HL-60 (cell line): Measurements from ENCODE around the gene ADD2.

Source experiments
- DNase-seq, 2 experiments: peaks; one replicate each; pipeline ENCODE4 v3.0.0-alpha.2; 2010 to 2020; ENCODE audit warnings: low read depth in 1 of 2, low spot score in 1 of 2
- H3K27ac ChIP-seq: fragments of 250-450 bp; sonication (Bioruptor Pico); replicated peaks from 2 replicates; pipeline ENCODE4 v1.5.1; 2020; ENCODE audit warnings: mild to moderate bottlenecking, moderate library complexity
- H3K27me3 ChIP-seq: fragments of 250-450 bp; sonication (Bioruptor Pico); 2 replicates; pipeline ENCODE4 v1.5.1; 2021; ENCODE audit warnings: mild to moderate bottlenecking, moderate library complexity; ENCODE audit not compliant: insufficient read depth, poor library complexity, severe bottlenecking
- H3K4me3 ChIP-seq: replicated peaks from 2 replicates; pipeline ENCODE4 v1.5.1; 2011; ENCODE audit warnings: mild to moderate bottlenecking, control low read depth, low read length; ENCODE audit not compliant: insufficient read depth
- CTCF ChIP-seq: IDR thresholded peaks from one replicate; pipeline ENCODE4 v1.5.1; 2011; ENCODE audit warnings: low read length, control low read depth, inconsistent platforms; ENCODE audit not compliant: insufficient read depth
- GABPA ChIP-seq: IDR thresholded peaks from 2 replicates; pipeline ENCODE4 v1.6.1; 2012; ENCODE audit warnings: low read depth
- POLR2AphosphoS5 ChIP-seq: IDR thresholded peaks from 2 replicates; pipeline ENCODE4 v1.6.1; 2012; ENCODE audit warnings: low read depth
- REST ChIP-seq: IDR thresholded peaks from 2 replicates; pipeline ENCODE4 v1.6.1; 2012; ENCODE audit warnings: low read depth; ENCODE audit not compliant: insufficient replicate concordance
- SPI1 ChIP-seq: IDR thresholded peaks from 2 replicates; pipeline ENCODE4 v1.6.1; 2012; ENCODE audit warnings: low read depth, mild to moderate bottlenecking, borderline replicate concordance

Gene ADD2

GRCh38 chr2:70808983-70809958 is 41.3 kb upstream of the ADD2 start:
- DNase-seq, result no peak
- Histone ChIP-seq H3K27ac (no peak overlapping the region), H3K27me3 (no peaks in the 10 kb centered on the region), H3K4me3 (no peak overlapping the region)
- TF ChIP-seq GABPA, result no peak
- no peak for TF ChIP-seq REST

- TF ChIP-seq GABPA (no peak), CTCF (no peak), SPI1 (no peak), POLR2AphosphoS5 (no peak), REST (no peak)
- Histone ChIP-seq H3K4me3 (no peak overlapping the region), H3K27me3 (no peaks in the 10 kb centered on the region), H3K27ac (no peak overlapping the region)
- no peak for DNase-seq
Measured at GRCh38 chr2:70807828-70808118, 39.8 kb upstream of the ADD2 start.

- Histone ChIP-seq H3K27ac (no peak overlapping the region), H3K4me3 (no peak overlapping the region), H3K27me3 (no peaks in the 10 kb centered on the region)
- TF ChIP-seq POLR2AphosphoS5 (no peak), CTCF (no peak), SPI1 (no peak), REST (no peak)
- no peak for DNase-seq
Measured at GRCh38 chr2:70807102-70807827, 39.3 kb upstream of the ADD2 start.
